WERI-Rb-1 (cell line): ENCODE measurements around the gene BARX2.

Experiments used
- DNase-seq: peaks from one replicate; pipeline ENCODE4 v3.0.0-alpha.2; 2020
- H3K27ac ChIP-seq: fragments of 250-450 bp; sonication (Bioruptor Pico); 2 replicates; pipeline ENCODE4 v1.5.1; 2020; ENCODE audit warnings: mild to moderate bottlenecking, moderate library complexity
- H3K27me3 ChIP-seq: fragments of 250-450 bp; sonication (Bioruptor Pico); 2 replicates; pipeline ENCODE4 v1.5.1; 2021; ENCODE audit warnings: mild to moderate bottlenecking, low read depth, moderate library complexity; ENCODE audit not compliant: insufficient read depth, severe bottlenecking
- H3K36me3 ChIP-seq: fragments of 250-450 bp; sonication (Bioruptor Pico); 2 replicates; pipeline ENCODE4 v1.5.1; 2020; ENCODE audit warnings: mild to moderate bottlenecking, moderate library complexity
- H3K4me3 ChIP-seq: 2 replicates; pipeline ENCODE4 v1.5.1; 2011; ENCODE audit warnings: low read depth, mild to moderate bottlenecking, control low read depth, low read length
- H3K9me3 ChIP-seq: fragments of 250-450 bp; sonication (Bioruptor Pico); 2 replicates; pipeline ENCODE4 v1.5.1; 2021; ENCODE audit warnings: mild to moderate bottlenecking, moderate library complexity; ENCODE audit not compliant: severe bottlenecking
- TF ChIP-seq, protein P1 (sequence below): IDR thresholded peaks from 2 replicates; pipeline ENCODE4 v1.5.1; 2011; ENCODE audit warnings: low read depth, mild to moderate bottlenecking, control low read depth, inconsistent platforms, low read length

Gene BARX2

DNA sequence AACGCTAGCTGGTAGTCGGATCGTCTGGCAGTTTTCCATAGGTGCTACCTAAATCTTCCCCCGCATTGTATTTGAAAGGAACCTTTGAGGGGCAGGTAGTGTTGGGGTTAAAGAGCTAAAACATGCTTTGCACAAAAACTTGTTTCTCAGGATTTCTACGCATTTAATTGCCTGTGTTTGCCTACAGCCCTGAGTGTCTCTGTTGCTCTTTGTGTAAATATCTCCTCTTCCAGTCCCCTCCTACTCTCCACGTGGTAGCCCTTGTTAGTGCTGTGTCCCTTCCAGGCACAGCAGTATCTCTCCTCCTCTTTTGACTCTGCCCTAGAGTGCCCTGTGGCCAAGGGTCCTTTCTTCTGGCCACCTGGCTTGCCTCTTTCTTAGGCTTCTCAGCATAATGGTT, 81.7 kb downstream of the BARX2 start:
- peaks cover 68% of the 10 kb centered on the region for H3K27me3 ChIP-seq
- peaks cover 2% of the 10 kb centered on the region for H3K9me3 ChIP-seq
- H3K36me3 ChIP-seq, result no peaks in the 10 kb centered on the region
- TF ChIP-seq, protein P1, sequence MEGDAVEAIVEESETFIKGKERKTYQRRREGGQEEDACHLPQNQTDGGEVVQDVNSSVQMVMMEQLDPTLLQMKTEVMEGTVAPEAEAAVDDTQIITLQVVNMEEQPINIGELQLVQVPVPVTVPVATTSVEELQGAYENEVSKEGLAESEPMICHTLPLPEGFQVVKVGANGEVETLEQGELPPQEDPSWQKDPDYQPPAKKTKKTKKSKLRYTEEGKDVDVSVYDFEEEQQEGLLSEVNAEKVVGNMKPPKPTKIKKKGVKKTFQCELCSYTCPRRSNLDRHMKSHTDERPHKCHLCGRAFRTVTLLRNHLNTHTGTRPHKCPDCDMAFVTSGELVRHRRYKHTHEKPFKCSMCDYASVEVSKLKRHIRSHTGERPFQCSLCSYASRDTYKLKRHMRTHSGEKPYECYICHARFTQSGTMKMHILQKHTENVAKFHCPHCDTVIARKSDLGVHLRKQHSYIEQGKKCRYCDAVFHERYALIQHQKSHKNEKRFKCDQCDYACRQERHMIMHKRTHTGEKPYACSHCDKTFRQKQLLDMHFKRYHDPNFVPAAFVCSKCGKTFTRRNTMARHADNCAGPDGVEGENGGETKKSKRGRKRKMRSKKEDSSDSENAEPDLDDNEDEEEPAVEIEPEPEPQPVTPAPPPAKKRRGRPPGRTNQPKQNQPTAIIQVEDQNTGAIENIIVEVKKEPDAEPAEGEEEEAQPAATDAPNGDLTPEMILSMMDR, result no peak
- H3K4me3 ChIP-seq, result no peak overlapping the region
- no peak for DNase-seq
- H3K27ac ChIP-seq, result no peak overlapping the region

DNA sequence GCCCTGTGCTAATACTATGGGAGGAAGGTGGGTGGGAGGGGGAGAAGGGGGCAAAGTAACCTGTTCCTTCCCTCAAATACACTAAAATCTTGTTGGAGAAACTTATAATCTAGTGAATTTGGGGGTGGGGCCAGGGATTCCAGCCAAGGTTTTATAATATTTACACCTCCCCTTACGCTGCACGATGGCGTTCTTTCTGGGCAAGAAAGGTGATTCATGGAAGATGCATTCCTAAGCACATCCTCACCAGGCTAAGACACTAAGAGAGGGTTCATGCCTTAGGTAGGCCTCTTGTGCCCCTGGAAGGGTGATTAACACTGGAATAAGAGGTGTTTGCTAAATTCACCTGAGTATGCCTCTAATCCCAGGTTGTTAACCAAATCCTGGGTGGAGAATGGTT, 82.6 kb downstream of the BARX2 start:
- no peak overlapping the region for H3K4me3 ChIP-seq
- no peak for DNase-seq
- TF ChIP-seq, protein P1, result no peak

DNA sequence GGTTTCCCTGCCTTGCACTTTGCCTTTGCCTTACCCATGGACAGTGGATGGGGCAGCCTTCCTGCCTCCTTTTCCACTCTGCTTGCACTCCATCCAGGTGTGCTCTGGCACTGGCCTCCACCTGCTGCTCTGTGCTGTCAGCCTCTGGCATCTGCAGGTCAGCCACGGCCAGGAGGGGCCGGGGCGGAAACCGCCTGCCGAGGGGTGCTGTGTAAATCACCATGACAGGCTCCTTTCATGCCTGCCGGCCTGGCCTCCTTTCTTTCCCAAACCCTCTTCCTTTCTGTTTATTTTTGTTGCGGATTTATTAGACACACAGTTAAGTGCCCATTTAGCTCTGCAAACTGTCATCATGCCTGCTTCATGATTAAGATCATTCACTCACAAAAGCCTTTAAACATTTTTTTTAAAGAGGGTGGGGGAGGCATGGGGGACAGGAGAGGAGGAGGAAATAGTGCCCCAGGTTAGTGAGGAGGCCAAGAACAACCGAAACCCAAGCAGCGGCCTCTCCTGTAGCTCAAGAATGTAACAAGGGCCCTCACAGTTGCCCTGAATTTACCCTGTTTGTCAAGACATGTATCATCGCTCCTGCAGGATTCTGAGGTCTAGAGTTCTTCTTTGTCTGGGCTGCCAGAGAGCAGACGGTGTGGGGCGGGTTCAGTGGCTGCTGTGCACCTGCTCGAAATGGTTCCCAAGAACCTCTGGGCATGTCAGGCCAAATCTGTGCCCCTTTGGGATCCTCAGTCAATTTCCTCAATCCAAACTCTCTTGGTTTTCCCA, 83.3 kb downstream of the BARX2 start:
- Histone ChIP-seq H3K36me3 (no peaks in the 10 kb centered on the region), H3K27me3 (peaks cover 63% of the 10 kb centered on the region), H3K4me3 (no peak overlapping the region), H3K27ac (no peak overlapping the region), H3K9me3 (peaks cover 6% of the 10 kb centered on the region)
- TF ChIP-seq, protein P1, result no peak
- no peak for DNase-seq

More for the DNA sequence above, 82.6 kb downstream of the BARX2 start:
- H3K27ac ChIP-seq, result no peak overlapping the region
- peaks cover 2% of the 10 kb centered on the region for H3K9me3 ChIP-seq
- no peaks in the 10 kb centered on the region for H3K36me3 ChIP-seq
- H3K27me3 ChIP-seq, result peaks cover 64% of the 10 kb centered on the region

DNA sequence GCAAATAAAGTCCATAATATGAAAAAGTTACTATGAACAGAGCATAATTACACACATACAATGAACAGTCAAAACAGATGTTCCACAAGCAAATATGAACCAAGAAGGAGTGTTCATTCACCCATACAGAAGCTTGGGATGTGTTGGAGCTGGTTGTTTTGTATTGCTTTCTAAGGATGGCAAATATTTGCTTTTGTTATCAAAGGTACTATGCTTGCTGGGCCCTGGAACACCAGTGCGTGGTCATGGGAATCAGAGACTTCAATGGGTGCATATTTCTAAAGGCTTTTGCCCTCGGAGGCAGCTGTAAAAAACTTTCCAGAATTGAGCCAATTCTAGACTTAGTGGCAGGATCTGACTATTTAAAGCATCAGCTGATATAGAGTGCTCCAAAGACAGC, 85.1 kb downstream of the BARX2 start:
- DNase-seq, result no peak
- H3K9me3 ChIP-seq, result peaks cover 6% of the 10 kb centered on the region

DNA sequence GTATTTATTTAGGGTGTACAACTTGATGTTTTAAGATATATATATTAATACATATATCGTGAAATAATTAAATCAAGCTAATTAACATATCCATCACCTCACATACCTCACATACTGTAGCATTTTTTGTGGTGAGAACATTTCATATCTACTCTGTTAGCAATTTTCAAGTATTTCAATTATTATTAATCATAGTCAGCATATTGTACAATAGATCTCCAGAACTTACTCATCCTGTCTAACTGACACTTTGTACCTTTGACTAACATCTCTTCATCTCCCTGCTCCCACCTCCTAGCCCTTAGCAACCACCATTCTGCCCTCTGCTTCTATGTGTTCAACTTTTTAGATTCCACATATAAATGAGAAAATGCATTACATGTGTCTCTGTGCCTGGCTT, 108.4 kb downstream of the BARX2 start:
- Histone ChIP-seq H3K4me3 (no peak overlapping the region), H3K9me3 (no peaks in the 10 kb centered on the region), H3K36me3 (no peaks in the 10 kb centered on the region), H3K27me3 (peaks cover 46% of the 10 kb centered on the region), H3K27ac (no peak overlapping the region)
- no peak for DNase-seq
- TF ChIP-seq, protein P1, result no peak

More for the DNA sequence above, 85.1 kb downstream of the BARX2 start:
- TF ChIP-seq, protein P1, result no peak
- Histone ChIP-seq H3K36me3 (no peaks in the 10 kb centered on the region), H3K27ac (no peak overlapping the region), H3K27me3 (peaks cover 64% of the 10 kb centered on the region), H3K4me3 (no peak overlapping the region)

DNA sequence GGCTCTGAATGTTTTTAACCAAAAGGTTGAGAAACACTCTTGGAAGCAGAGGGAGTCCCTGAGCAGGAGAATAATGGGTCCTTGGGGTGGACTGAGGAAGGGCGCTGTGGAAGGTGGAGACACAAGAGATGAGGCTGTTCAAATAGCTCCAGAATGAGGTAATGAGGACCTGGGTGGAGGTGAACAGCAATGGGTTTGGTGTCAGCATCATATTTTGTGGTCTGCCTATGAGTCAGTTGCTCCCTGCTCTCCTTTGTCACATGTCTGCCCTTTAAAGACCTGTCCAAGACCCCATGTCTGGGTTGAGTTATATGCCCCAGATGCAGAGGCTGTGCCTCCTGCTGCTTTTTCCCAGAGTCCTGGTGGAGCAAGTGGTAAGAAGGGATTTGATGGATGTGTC, 113.6 kb downstream of the BARX2 start:
- TF ChIP-seq, protein P1, result no peak
- H3K27me3 ChIP-seq, result peaks cover 62% of the 10 kb centered on the region
- no peak for DNase-seq

More for the DNA sequence above, 113.6 kb downstream of the BARX2 start:
- no peaks in the 10 kb centered on the region for H3K9me3 ChIP-seq
- no peak overlapping the region for H3K27ac ChIP-seq
- no peak overlapping the region for H3K4me3 ChIP-seq
- no peaks in the 10 kb centered on the region for H3K36me3 ChIP-seq
